ENCODE data around the gene TOP1.

The TOP1 gene

GRCh38 chr20:41148942-41149341, 120.3 kb downstream of the TOP1 start:
- ATAC-seq: no peak

- peak; percentile 35 to 37 for ATAC-seq
These were observed 122.0 kb downstream of the TOP1 start for GRCh38 chr20:41150664-41151063.

GRCh38 chr20:41151134-41151869, 122.7 kb downstream of the TOP1 start:
- ATAC-seq: no peak

- no peak for ATAC-seq
These were observed 123.6 kb downstream of the TOP1 start for GRCh38 chr20:41152108-41152757.

- ATAC-seq: no peak
These were observed 126.0 kb downstream of the TOP1 start for GRCh38 chr20:41154436-41155176.

DNA sequence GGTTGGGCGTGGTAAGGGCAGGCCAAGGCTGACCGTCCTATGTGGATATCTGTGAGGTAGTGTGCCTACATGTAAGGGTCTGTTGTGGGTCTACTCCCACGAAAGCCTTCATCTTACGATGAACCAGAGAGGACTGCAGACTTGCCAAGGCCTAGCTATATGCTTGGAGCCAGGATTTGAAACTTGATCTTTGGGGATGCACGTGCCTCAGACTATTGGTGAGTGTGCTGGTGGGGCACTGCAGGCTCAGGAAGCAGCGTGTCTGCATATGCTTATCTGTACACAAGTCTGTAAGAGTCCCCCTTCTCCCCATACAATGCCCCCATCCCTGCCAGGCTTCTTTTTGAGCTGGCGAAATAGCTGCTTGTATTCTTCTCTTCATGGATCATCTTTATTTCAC, 126.6 kb downstream of the TOP1 start:
- no peak for ATAC-seq

- no peak for ATAC-seq
These were observed 129.5 kb downstream of the TOP1 start for GRCh38 chr20:41158082-41158625.

DNA sequence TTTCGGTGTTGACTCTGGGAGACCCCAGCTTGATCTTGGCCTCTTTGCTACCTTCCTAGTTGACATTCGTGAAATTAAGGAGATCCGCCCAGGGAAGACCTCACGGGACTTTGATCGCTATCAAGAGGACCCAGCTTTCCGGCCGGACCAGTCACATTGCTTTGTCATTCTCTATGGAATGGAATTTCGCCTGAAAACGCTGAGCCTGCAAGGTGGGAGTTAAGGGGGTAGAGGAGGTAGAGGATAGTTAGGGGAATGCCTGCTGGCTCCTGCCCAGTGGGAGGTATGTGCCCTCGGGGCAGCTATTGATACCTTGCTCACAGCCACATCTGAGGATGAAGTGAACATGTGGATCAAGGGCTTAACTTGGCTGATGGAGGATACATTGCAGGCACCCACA, 130.9 kb downstream of the TOP1 start:
- ATAC-seq: no peak

- no peak for ATAC-seq
These were observed 132.1 kb downstream of the TOP1 start for GRCh38 chr20:41160686-41161085.

DNA sequence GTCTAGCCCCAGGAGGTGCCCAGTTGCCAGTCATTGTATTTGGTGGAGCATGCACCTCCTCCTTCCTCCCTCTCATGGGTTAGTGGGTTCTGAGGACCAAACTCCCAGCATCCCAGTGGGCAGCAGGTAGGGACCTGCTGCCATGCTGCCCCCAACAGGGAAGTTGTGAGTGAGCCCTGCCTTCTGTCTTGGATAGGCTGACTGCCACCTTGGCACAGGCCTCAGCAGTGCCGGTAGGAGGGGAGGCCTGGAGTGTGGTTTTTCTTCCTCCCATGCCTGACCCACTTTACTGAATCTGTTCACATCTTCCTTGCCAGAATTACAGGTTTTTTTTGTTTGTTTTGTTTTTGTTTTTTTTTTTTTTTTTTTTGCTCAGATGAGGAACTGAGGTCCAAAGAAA, 133.3 kb downstream of the TOP1 start:
- no peak for ATAC-seq

DNA sequence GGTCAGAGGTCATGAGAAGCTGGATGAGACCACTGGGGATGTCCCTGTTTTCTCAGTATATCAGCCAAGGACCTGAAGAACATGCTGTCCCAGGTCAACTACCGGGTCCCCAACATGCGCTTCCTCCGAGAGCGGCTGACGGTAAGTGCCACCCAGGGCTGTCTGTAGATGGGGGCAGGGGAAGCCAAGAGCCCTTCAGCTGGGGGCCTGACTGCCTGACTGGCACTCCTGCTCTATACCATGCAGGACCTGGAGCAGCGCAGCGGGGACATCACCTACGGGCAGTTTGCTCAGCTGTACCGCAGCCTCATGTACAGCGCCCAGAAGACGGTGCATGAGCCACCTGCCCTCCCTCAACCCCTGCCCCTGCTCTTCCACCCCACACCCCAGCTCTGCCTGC, 133.8 kb downstream of the TOP1 start:
- ATAC-seq: no peak

DNA sequence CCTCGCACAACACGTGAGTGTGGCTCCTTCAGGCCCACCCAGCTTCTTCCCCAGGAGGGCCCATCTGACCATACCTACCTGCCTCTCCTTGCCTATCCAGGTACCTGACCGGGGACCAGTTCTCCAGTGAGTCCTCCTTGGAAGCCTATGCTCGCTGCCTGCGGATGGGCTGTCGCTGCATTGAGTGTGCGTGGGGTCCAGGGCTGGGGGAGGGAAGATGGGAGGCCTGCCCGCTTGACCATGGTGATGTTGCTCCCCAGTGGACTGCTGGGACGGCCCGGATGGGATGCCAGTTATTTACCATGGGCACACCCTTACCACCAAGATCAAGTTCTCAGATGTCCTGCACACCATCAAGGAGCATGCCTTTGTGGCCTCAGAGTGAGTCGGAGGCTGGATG, 135.2 kb downstream of the TOP1 start:
- ATAC-seq: no peak

- no peak for ATAC-seq
These were observed 136.6 kb downstream of the TOP1 start for GRCh38 chr20:41165001-41165882.

GRCh38 chr20:41166201-41167117, 137.8 kb downstream of the TOP1 start:
- no peak for ATAC-seq

DNA sequence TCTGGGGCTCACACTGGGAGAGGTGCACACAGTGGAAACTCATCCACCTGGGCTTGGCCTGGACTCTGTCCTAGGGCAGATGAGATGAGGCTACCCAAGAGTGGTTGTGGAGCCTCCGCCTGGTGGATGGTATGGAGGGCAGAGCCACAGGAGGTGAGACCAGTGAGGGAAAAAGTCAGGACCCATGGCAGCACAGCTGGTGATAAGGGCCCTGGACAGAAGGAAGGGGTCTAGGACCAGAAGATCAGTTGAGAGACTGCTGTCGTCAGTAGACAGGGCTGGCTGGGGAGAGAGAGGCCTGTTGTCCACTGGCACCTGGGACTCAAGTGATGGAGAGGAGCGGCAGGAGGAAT, 138.5 kb downstream of the TOP1 start:
- no peak for ATAC-seq

- ATAC-seq: no peak
These were observed 139.0 kb downstream of the TOP1 start for GRCh38 chr20:41167481-41168253.

DNA sequence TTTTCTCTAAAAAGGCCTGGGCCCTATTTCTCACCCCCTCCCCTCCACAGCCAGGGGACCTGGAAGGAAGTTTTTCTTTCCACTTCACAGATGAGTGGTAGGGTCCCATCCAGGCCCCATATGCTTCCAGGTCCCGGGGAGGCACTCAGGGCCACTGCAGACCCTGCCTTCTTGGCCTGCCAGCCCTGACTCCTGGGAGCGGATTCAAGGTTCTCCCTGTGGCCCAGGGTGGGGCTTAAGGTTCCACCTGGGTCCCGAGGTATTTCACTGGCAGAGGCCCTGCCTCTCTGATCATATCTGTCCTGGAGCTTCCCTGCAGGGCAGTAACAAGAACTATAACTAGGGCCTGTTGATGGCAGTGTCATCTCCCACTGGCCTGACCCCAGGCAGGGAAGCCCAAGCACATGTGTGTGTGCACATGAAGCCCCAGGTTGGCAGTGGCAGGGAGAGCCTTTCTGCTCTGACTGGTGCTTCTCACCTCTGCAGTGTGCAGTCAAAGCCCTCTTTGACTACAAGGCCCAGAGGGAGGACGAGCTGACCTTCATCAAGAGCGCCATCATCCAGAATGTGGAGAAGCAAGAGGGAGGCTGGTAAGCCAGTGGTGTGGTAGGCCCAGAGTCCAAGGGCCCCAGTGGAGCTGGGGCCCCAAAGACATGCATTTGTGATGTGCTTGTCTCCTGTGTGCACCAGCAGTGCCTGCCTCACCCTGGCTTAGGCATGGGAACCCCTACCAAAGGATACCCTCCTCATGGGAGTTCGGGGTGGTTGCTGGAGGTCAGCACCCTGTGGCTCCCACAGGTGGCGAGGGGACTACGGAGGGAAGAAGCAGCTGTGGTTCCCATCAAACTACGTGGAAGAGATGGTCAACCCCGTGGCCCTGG, 139.9 kb downstream of the TOP1 start:
- no peak for ATAC-seq

DNA sequence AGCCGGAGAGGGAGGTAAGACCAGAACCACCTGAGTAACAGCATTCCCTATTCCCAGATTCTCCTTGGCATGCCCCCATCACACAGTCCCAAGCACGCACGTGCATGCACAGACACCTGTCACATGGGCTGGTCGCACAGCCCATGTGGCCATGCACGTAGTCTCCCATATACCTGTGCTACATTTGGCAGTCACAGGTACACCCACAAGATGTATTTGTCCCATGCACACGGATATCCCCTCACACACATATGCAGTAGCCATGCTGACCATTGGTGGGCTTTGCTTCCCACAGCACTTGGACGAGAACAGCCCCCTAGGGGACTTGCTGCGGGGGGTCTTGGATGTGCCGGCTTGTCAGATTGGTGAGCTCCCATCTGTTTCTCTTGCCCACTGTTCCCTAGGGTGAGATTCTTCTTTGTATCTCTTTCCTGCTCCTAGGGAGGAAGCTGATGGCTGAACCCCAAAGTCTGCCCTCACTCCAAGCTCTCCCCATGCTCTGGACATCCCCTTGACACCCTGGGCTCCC, 140.6 kb downstream of the TOP1 start:
- no peak for ATAC-seq

- ATAC-seq: no peak
These were observed 141.2 kb downstream of the TOP1 start for GRCh38 chr20:41169791-41170351.

Data from activated CD4-positive, CD25-positive, alpha-beta regulatory T cell treated with anti-CD3 and anti-CD28 coated beads, Interleukin-2, amount 50 U/mL, for 24 hours (primary cell).